GM21825 (cell line): ENCODE results near the gene TNNT2.

ENCODE experiments used
- ATAC-seq: cut with Tn5 transposase; IDR thresholded peaks from one replicate; pipeline ENCODE4 v1.9.1; 2021; ENCODE audit warnings: mild to moderate bottlenecking, moderate library complexity; ENCODE audit not compliant: unreplicated experiment

Gene TNNT2

DNA sequence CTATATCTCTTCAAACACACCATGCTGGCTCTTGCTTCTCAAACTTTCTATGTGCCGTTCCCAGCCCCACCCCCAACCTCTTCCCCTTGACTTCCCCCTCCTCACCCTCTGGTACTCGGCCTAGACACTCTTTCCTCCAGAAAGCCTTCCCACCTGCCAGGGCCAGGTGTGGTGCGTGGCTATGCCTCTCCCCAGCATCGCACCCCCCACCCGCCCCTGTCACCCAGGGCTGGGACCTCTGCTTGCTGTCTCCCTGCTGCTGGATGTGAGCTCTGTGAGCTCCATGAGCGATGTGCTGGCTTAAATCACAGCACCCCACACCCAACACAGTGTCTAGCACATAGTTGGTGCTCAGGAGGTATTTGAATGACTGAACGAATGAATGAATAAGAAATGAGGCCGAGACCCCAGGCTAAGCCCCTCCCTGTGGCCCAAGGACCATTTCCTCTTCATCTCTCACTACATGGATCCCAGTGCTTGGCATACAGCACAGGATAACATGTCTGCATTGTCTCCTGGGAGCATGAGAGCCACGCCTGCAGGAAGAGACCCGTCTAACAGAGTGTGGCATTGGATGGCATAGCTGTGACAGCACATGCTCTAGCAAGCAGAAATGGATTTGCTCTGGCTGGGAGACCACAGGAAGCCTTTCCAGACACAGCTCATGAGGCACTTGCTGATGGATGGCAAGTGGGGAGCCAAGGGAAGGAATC is 19.7 kb downstream of the TNNT2 start:
- ATAC-seq, result no peak

- ATAC-seq, result no peak
These were observed 20.3 kb downstream of the TNNT2 start for GRCh38 chr1:201357211-201357610.

GRCh38 chr1:201356701-201357100 is 20.8 kb downstream of the TNNT2 start:
- no peak for ATAC-seq

DNA sequence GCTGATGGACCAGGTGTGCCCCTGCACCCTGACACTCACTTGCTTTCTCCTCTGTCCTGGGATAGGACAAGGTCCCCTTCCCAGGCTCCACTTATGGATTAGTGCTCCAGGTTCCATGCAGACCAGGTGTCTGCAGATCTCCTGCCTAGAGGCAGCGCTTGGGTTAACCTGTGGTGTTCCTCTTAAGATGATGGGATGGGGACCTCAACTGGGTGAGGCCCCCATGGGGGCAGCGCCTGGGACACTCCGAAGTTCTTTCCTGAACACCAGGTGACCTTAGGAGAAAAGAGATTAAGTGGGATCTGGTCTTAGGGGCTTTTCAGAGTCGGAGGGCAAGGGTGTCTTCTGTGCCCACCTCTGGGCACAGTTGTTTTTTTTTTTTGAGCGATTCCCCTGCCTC is 21.2 kb downstream of the TNNT2 start:
- ATAC-seq, result no peak

DNA sequence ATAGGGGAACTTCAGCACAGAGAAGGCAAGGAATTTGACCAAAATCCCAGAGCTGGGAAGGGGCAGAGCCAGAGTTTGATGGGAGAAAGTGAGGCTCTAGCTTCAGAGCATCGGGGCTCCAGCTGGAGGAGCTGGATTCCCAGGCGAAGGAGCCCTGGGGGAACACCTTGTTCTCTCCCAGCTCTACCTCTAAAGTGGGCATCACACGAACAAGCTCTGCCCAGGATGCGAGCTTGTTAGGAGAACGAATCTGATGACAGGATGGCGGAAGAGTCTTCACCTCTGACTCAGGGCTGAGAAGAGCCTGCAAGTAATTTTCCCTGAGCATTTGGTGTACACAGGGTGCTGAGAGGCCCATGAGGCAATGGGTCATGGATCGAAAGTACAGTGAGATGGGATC is 22.0 kb downstream of the TNNT2 start:
- no peak for ATAC-seq

DNA sequence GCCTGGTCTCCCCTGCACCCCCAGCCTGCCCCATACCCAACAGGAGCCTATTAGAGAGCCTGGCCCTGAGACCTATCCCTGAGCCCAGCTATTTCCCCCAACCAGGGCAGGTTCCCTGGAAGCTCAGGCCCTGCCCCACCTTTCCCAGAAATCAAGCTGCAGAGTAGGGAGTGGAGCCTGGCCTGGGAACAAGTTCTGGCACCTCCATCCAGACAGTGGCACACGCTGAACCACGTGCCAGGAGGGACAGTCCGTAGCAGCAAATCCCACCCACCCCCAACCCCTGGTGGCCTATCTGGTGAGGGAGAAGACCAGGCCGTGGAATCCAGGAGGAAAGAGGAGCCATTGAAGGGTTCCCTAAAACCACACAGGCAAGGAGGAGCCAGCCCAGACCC is 22.6 kb downstream of the TNNT2 start:
- ATAC-seq, result no peak

GRCh38 chr1:201354151-201354900 is 23.2 kb downstream of the TNNT2 start:
- no peak for ATAC-seq

DNA sequence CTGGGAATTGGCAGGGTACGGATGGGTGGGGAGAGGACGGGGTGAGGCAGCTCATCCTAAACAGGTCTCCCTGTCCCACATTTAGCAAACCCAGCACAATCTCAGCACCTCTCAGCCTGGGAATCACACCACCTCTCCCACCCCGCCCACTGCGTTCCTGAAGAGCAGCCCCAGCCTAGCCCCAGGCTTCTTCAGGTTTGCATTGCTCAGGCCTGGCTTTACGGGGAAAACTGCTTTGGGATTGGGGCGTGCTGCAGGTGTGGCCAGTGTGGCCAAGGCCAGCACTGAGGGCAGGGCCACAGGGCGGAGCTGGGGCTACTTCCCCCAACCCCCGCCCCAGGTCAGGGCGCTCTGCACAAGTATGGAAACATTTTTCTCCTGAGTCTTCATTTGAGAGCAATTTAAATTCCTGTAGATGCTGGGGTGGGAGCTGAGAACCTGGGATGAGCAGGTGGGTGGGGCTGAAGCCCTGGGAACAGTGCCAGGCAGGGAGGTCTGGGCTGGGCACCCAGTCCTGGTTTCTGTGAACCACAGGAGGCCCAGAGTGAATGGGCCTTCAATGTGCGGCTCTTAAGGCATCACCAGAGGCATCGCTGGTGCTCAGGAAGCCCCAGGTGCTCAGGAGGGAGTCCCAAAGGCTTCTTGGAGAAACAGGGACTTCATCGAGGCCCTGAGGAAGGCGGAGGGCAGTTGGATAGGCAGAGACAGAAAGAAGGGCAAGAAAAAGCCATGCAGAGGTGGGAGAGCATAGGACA is 24.1 kb downstream of the TNNT2 start:
- no peak for ATAC-seq

GRCh38 chr1:201351617-201352016 is 25.9 kb downstream of the TNNT2 start:
- no peak for ATAC-seq

DNA sequence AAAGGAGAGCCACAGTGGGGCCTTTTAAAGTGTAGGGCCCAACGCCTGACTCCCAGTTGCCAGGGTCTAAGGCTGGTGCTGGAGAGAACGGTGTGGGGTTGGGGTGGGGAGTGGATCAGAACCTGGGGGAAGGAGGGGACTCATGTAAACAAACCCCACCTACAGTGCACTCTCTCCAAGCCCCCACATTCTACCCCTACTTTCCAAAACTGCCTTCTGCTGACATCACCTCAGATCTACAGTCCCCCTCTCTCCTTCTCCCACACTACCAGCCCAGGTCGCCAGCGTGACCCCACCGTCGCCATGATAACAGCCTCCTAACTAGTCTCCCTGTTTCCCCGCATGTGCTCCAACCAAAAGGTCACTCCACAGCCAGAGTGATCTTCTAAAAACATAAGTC is 26.6 kb downstream of the TNNT2 start:
- ATAC-seq, result no peak

- ATAC-seq, result no peak
These were observed 27.1 kb downstream of the TNNT2 start for GRCh38 chr1:201350361-201350725.

DNA sequence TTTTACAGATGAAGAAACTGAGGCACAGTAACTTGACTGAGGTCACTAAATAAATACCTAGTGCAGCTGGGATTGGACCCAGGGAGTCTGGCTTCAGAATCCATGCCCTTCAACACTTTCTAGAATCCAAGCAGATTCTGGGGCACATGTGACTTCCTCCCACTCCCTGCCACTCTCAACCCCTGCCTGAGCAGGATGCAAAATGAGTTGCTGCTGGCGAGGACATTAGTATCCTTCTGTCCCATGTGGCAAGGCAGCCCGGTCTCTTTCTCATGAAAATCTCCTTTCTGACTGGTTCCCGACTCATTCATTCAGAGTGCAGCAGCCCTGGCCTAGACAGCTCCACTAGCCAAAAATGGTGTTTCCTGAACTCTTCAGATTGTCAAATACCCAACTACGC is 28.4 kb downstream of the TNNT2 start:
- no peak for ATAC-seq

- no peak for ATAC-seq
These were observed 29.3 kb downstream of the TNNT2 start for GRCh38 chr1:201348211-201348566.

DNA sequence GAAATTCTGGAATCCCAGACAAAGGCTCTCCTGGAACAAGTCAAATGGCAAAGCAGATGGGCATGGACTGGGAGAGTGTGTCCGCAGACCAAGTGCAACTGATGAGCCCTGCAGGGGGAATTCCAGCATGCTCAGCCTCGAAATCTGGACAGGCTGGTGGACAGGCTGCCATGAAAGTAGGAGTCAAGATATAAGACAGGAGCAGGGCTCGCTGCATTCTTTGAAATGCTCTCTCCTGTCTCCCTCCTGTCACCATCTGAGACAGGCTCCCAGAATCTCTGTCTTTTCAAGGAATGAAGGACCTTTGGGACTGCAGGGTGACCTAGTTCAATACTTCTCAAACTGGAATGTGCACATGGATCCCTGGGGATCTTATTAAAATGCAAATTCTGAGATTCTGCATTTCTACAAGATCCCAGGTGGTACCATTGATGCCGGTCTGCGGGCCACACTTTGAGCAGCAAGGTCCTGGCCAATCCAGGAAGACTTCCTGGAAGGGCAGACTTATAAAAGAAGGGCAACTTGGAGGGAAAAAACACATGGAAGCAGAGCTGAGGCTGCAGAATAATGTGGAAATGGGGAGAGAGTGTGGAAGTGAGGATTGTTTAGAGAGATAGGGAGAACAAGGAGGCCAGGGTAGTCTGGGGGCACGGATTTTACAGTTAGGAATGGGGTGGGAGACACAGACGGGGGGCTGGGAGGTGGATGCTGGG is 29.8 kb downstream of the TNNT2 start:
- no peak for ATAC-seq

DNA sequence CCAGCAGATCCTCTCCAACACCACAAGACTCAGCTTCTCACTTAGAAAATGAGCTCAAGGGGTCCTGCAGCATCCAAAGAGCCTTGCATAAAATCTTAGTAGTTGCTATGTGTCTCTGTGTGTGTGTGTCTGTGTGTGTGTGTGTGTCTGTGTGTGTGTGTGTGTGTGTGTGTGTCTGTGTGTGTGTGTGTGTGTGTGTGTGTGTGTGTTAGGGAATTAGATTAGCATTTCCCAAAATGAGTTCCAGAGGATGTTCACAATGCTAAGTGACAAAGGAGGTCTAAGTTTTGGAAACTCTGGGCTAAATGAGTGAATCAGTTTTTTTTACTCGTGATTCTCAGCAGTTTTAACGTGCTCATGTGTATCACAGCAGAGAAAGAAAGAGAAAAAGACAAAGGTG is 30.5 kb downstream of the TNNT2 start:
- ATAC-seq, result no peak

- ATAC-seq, result no peak
These were observed 31.0 kb downstream of the TNNT2 start for GRCh38 chr1:201346337-201346939.

DNA sequence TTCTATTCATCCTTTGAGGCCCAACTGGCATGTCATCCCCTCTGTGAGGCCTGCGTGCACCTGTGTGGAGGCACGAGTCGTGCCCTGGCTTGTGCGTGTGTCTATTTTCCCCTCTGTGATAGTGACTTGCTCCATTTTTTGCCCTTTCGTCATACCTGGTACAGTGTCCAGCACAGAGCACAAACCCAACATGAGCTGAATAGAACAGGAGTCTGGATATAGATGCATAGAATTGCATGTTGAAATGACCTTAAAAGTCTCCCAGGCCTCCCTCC is 32.5 kb downstream of the TNNT2 start:
- no peak for ATAC-seq

- ATAC-seq, result no peak
These were observed 33.0 kb downstream of the TNNT2 start for GRCh38 chr1:201344206-201345080.

DNA sequence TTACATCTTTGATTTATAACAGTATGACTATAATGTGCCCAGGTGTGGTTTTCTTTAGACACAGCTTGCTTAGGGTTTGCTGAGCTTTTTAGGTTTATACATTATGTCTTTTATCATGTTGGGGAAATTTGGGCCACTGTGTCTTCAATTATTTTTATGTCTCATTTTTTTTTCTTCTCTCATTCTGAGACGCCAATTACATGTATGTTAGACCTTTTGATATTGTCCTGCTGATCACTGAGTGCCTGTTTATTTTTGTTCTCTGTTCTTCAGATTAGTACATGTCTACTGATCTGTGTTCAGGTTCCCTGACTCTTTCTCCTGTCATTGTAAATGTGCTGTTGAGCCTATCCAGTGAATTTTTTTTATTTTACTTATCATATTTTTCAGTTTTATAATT is 36.1 kb downstream of the TNNT2 start:
- no peak for ATAC-seq

DNA sequence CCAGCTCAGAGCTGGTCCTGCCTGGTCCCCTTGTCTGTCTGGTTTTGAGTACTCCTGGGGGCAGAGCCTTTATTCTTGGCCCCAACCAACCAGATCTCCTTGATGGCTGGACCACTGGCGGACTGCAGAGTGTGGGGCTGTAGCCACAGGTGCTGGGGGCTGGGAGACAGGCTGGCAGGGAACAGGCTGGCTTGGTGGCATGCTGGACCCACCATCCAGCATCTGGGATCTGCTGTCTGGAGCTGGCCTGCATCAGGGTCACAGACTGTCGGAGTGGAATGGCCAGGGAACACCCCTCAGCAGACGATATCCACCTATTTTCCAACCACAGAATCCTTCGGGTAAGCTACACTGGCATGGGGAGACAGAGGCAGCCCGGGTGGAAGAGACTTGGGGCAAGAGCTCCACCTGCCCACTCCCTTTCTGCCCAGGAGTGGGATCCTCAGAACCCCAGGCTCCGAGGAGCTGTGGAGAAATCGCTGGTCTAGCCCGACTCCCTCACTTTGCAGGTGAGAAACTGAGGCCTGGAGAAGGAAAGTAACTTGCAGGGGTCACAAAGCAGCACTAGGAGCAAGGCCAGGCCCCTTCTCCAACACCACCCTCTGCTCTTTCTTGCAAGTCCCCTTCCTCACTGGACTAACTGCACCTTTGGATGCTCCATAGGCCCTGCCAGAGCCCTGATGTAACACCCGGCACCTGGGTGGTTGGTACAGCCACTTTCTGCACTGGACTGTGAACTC is 40.6 kb downstream of the TNNT2 start:
- no peak for ATAC-seq
